Activated CD4-positive, alpha-beta T cell treated with anti-CD3 and anti-CD28 coated beads for 36 hours (primary cell): ENCODE data around the gene MNS1. TPM values are rescaled to one million over a fixed set of nuclear protein-coding genes. Genes with fewer than 3 reads are reported as not detected.
"Not testable (repeated sequence)": the region's sequence is repeated elsewhere in the genome, so short reads cannot be mapped to it uniquely, and the experiment has no call there.

ENCODE experiments used
- ATAC-seq: fragments of 200-7000 bp; cut with Tn5 transposase; one replicate; pipeline ENCODE4 v1.10.0; 2021; ENCODE audit warnings: mild to moderate bottlenecking, moderate library complexity
- CTCF ChIA-PET: fragments of 350-600 bp; sonication (Branson Sonifier 250); formaldehyde crosslinking; loops from one replicate; lab custom pipeline; 2021; ENCODE audit warnings: antibody characterized with exemption; lab: Charles Lee
- POLR2A ChIA-PET: fragments of 350-600 bp; sonication (Branson Sonifier 250); formaldehyde crosslinking; loops from one replicate; lab custom pipeline; 2021; ENCODE audit warnings: antibody characterized with exemption, inconsistent platforms; lab: Charles Lee
- DNase-seq: peaks from one replicate; pipeline ENCODE4 v3.0.0-alpha.2; 2020
- H3K27ac Mint-ChIP-seq: one replicate; pipeline ENCODE4 v1.8.0; 2021; ENCODE audit warnings: mixed read lengths
- H3K27me3 Mint-ChIP-seq: one replicate; pipeline ENCODE4 v1.8.0; 2021; ENCODE audit warnings: mixed read lengths
- H3K36me3 Mint-ChIP-seq: one replicate; pipeline ENCODE4 v1.8.0; 2021; ENCODE audit warnings: low read depth, mixed read lengths
- H3K4me1 Mint-ChIP-seq: one replicate; pipeline ENCODE4 v1.8.0; 2021; ENCODE audit warnings: mixed read lengths
- H3K4me3 Mint-ChIP-seq: one replicate; pipeline ENCODE4 v1.8.0; 2021; ENCODE audit warnings: mild to moderate bottlenecking, moderate library complexity, mixed read lengths
- H3K9me3 Mint-ChIP-seq: one replicate; pipeline ENCODE4 v1.8.0; 2021; ENCODE audit warnings: low read depth, mixed read lengths
- intact Hi-C, 2 experiments: fragments of 100-400 bp; cut with DNase I in 1 of 2; cut with micrococcal nuclease in 1 of 2; formaldehyde crosslinking; loops; one replicate each; pipeline versions ENCODE4 v1.14.2 to v1.15.1; 2022 to 2024; cut with DNase I, micrococcal nuclease
- total RNA-seq, 2 experiments: library from RNA; stranded (reverse); gene quantifications; one replicate each; pipeline ENCODE4 v1.2.3, GENCODE V29; 2021

Gene MNS1
- total RNA-seq, 2 experiments from 2014 or later: 0.41 to 0.74 TPM

DNA sequence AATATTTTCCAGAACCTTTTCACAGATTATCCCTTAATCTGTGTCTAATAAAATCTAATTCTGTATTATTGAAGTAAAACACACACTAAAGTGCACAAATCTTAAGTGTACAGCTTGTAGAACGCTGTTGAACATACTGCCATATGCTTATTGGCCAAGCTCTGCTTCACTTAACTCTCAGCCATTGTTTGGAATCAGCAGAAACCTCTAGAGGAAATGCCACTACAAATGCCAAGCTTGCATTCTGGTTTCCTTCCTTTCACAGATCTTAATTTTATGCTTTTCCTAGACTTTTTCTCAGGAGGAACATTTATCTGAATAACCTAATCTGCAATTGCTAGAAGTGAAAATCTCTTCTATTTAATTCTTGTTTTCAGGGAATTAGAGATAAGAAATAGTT lies 10.1 kb downstream of the MNS1 start:
- Mint-ChIP-seq H3K27ac (no peak overlapping the region), H3K36me3 (no peaks in the 10 kb centered on the region), H3K27me3 (peaks cover 9% of the 10 kb centered on the region), H3K4me3 (no peak overlapping the region), H3K9me3 (no peaks in the 10 kb centered on the region), H3K4me1 (no peaks in the 10 kb centered on the region)
- POLR2A ChIA-PET: no interaction called here
- DNase-seq (no peak), ATAC-seq (no peak)
- CTCF ChIA-PET: no interaction called here
- intact Hi-C loops: no loop called here

DNA sequence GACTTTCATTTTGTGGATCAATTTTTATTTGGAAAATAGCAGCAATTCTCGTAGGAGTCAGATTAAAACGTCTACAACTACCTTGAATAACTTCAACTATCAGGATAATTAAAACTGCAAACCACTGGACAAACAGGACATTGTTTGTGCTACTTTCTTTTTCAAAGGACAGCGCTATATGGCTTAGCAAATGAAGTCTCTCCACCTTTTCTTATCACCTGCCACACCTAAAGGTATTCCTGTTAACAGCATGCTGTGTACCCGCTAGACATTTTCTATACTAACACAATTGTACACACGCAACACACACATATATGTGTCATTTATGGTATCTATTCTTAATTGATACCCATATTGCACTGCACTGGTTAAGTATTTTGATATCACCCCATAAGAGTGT lies 19.2 kb downstream of the MNS1 start:
- Mint-ChIP-seq H3K36me3 (no peaks in the 10 kb centered on the region), H3K9me3 (no peaks in the 10 kb centered on the region), H3K27me3 (peaks cover 4% of the 10 kb centered on the region), H3K4me1 (no peaks in the 10 kb centered on the region), H3K4me3 (no peak overlapping the region), H3K27ac (no peak overlapping the region)
- ChIA-PET POLR2A (interaction anchor here (0.7 kb wide), 1 partner anchor 145 kb away, joined by 3 read pairs; no protein-coding TSS in a partner anchor), CTCF (no interaction called here)
- DNase-seq (no peak), ATAC-seq (no peak)
- intact Hi-C loops: no loop called here

DNA sequence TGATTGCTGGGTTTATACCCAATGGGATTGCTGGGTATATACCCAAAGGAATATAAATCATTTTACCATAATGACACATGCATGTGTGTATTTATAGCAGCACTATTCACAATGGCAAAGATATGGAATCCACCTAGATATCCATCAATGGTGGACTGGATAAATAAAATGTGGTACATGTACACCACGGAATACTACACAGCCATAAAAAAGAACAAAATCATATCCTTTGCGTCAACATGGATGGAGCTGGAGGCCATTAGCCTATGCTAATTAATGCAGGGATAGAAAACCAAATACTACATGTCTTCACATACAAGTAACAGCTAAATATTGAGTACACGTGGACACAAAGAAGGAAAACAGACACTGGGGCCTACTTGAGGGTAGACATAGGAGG lies 22.6 kb downstream of the MNS1 start:
- Mint-ChIP-seq H3K4me3 (no peak overlapping the region), H3K27ac (no peak overlapping the region), H3K4me1 (no peaks in the 10 kb centered on the region), H3K27me3 (peaks cover 2% of the 10 kb centered on the region), H3K36me3 (no peaks in the 10 kb centered on the region), H3K9me3 (no peaks in the 10 kb centered on the region)
- intact Hi-C loops: no loop called here
- ATAC-seq (no peak), DNase-seq (no peak)
- POLR2A ChIA-PET: no interaction called here
- CTCF ChIA-PET: interaction anchor here (1.0 kb wide), 1 partner anchor 8 kb away, joined by 4 read pairs; no protein-coding TSS in a partner anchor

DNA sequence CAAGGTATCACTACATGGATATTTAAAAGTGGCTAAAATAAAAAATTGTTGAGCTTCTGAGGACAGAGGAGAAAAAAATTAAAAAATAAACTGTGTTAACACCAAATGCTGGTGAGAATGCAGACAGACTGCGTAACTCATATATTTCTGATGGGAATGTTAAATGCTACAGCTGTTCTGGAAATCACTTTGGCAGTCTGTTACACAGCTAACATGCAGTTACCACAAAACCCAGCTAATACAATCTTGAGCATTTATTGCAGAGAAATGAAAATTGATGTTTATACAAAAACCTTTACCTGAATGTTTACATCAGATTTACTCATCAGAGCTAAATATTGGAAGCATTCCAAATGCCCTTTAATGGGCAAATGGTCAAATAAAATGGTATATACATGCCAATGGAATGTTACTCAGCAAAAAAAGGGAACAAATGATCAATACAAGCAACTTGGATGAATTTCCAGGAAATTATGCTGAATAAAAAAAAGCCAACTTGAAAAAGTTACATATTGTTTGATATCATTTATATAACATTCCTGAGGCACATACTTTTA lies 24.6 kb downstream of the MNS1 start:
- no peaks in the 10 kb centered on the region for H3K4me1 Mint-ChIP-seq
- H3K4me3 Mint-ChIP-seq: no peak overlapping the region
- CTCF ChIA-PET: interaction anchor here (0.7 kb wide), 1 partner anchor 85 kb away, joined by 4 read pairs; no protein-coding TSS in a partner anchor
- H3K36me3 Mint-ChIP-seq: no peaks in the 10 kb centered on the region
- H3K9me3 Mint-ChIP-seq: no peaks in the 10 kb centered on the region
- ATAC-seq: no peak
- peaks cover 14% of the 10 kb centered on the region for H3K27me3 Mint-ChIP-seq
- POLR2A ChIA-PET: no interaction called here
- no peak overlapping the region for H3K27ac Mint-ChIP-seq
- DNase-seq: no peak
- intact Hi-C loops: no loop called here

DNA sequence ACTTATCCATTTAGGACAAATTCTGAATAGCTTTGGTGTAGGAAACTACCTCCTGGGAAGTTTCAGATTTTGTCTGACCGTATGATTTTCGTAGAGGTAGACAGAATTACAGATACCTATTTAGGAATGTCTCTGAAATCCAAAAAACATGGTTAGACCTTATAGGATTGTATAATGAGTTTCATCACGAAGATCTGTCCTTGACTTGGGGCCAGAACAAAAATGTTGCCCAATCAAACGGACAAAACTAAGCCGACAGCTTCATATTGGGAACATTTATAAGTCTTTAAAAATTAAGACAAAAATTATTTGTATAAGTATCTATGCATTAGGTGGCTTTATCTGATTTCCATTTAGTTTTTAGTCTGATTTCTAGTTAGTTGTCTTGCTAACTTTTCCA lies 32.6 kb downstream of the MNS1 start:
- no peak for DNase-seq
- ATAC-seq: no peak
- no peak overlapping the region for H3K27ac Mint-ChIP-seq
- no peak overlapping the region for H3K4me3 Mint-ChIP-seq
- ChIA-PET POLR2A (no interaction called here), CTCF (interaction anchor here (0.6 to 0.7 kb wide), 2 partner anchors 13 to 670 kb away, joined by 3 to 5 read pairs; no protein-coding TSS in a partner anchor)
- H3K9me3 Mint-ChIP-seq: no peaks in the 10 kb centered on the region
- intact Hi-C loops: no loop called here
- H3K27me3 Mint-ChIP-seq: peaks cover 15% of the 10 kb centered on the region
- no peaks in the 10 kb centered on the region for H3K36me3 Mint-ChIP-seq
- no peaks in the 10 kb centered on the region for H3K4me1 Mint-ChIP-seq

DNA sequence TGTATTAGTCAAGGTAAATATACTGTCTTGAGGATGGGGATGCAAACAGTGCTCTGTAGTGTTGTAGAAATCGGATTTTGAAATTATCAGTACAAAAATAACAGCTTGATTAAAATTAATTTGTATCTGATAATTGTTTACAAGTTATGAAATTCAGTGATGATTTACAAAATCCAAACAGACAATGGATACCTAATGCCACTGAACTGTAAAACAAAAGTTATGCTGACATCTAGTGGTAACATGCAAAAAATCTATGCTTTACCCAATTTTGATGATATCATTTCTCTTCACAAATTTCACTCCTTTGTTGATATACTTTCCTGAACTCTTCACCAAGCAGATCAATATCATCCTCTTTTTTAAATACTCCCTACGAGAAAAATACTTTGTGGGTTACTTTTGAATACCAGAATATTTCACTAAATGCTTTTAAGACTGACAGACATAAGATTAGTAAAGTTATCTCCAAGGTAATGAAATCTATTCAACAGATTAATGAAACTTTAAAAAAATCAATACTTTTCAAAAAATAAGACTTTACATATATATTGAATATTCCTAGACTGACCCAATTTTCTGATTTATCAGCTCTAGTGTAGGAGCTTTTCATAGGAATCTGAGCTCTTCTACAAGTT lies 36.0 kb downstream of the MNS1 start:
- Mint-ChIP-seq H3K27ac (no peak overlapping the region), H3K4me1 (no peaks in the 10 kb centered on the region), H3K4me3 (no peak overlapping the region), H3K27me3 (peaks cover 3% of the 10 kb centered on the region), H3K9me3 (peaks cover 7% of the 10 kb centered on the region), H3K36me3 (peaks cover 3% of the 10 kb centered on the region)
- DNase-seq (no peak), ATAC-seq (no peak)
- intact Hi-C loops: loop anchor here in 1 of 2 experiments (1.0 to 2.0 kb wide), 3 partner anchors 64 to 781 kb away; partner anchors contain the start of gene TEX9
- CTCF ChIA-PET: interaction anchor here (0.6 to 3.2 kb wide), 7 partner anchors 12 to 783 kb away, joined by 3 to 14 read pairs (median 3); no protein-coding TSS in a partner anchor
- POLR2A ChIA-PET: no interaction called here

DNA sequence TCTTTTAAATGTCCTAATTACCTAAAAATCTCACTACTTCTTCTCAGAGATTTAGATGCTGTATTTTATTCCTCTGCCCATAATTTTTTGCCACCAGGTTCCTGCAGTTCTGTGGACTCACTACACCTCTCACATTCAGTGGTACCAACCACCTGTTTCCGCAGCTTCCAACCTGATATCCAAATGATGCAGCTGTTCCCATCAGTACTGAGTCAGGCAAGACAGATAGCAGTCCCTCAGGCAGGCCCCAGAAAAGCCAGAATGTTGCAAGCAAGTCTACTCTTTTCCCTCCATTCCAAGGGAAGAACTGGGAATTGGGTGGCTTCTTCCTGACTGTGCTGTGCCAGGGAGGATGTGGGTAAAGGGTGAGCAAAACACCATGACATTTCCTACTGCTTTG lies 39.0 kb downstream of the MNS1 start:
- intact Hi-C loops: no loop called here
- no peak overlapping the region for H3K27ac Mint-ChIP-seq
- DNase-seq (no peak), ATAC-seq (no peak)
- peaks cover 3% of the 10 kb centered on the region for H3K36me3 Mint-ChIP-seq
- H3K4me1 Mint-ChIP-seq: no peaks in the 10 kb centered on the region
- peaks cover 7% of the 10 kb centered on the region for H3K9me3 Mint-ChIP-seq
- CTCF ChIA-PET: interaction anchor here (1.0 to 1.3 kb wide), 3 partner anchors 8 to 180 kb away, joined by 3 to 4 read pairs (median 3); no protein-coding TSS in a partner anchor
- H3K4me3 Mint-ChIP-seq: no peak overlapping the region
- POLR2A ChIA-PET: no interaction called here
- H3K27me3 Mint-ChIP-seq: peaks cover 3% of the 10 kb centered on the region

DNA sequence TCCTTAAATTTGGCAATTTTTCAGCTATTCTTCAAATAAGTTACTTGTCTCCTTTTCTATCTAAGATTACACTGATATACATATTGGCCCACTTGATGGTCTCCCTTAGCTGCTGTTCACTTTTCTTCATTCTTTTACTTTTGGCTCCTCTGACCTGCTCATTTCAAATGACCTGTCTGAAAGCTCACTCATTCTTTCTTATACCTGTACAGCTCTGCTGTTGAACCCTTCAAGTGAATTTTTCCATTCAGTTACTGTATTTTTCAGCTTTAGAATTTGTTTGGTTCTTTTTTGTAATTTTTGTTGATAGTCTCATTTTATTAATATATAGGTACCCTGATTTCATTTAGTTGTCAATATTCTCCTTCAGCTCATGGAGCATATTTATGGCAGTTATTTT lies 39.7 kb downstream of the MNS1 start:
- no peak overlapping the region for H3K4me3 Mint-ChIP-seq

DNA sequence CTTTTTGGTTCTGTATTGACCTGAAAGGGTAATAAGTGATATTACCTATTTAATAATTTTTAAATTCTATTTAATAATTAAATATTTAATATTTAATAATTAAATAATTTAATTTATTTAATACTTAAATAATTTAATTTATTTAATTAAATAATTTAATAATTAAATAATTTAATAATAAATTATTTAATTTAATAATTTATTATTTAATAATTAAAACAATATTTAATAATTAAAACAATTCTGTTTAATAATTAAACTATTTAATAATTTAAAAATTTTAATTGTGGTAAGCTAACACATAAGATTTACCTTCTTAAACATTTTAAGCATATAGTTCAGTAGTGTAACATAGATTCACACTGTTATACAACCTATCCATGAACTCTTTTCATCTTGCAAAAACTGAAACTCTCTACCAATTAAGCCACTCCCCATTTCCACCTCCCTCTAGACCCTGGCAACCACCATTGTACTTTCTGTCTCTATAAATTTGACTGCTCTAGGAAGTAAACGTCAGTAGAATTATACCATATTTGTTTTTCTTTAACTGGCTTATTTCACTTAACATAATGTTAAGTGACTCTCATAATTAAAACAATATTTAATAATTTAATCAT lies 51.7 kb downstream of the MNS1 start:
- not testable (repeated sequence) for H3K27ac Mint-ChIP-seq, H3K4me1 Mint-ChIP-seq
- CTCF ChIA-PET: interaction anchor here (1.3 kb wide), 1 partner anchor 12 kb away, joined by 3 read pairs; no protein-coding TSS in a partner anchor

More for the DNA sequence above, 39.7 kb downstream of the MNS1 start:
- ATAC-seq (no peak), DNase-seq (no peak)
- peaks cover 7% of the 10 kb centered on the region for H3K9me3 Mint-ChIP-seq
- no peaks in the 10 kb centered on the region for H3K4me1 Mint-ChIP-seq
- ChIA-PET CTCF (interaction anchor here (0.6 to 1.4 kb wide), 6 partner anchors 9 to 179 kb away, joined by 3 to 5 read pairs (median 3); no protein-coding TSS in a partner anchor), POLR2A (no interaction called here)
- intact Hi-C loops: no loop called here
- no peak overlapping the region for H3K27ac Mint-ChIP-seq
- peaks cover 3% of the 10 kb centered on the region for H3K27me3 Mint-ChIP-seq
- H3K36me3 Mint-ChIP-seq: peaks cover 3% of the 10 kb centered on the region

DNA sequence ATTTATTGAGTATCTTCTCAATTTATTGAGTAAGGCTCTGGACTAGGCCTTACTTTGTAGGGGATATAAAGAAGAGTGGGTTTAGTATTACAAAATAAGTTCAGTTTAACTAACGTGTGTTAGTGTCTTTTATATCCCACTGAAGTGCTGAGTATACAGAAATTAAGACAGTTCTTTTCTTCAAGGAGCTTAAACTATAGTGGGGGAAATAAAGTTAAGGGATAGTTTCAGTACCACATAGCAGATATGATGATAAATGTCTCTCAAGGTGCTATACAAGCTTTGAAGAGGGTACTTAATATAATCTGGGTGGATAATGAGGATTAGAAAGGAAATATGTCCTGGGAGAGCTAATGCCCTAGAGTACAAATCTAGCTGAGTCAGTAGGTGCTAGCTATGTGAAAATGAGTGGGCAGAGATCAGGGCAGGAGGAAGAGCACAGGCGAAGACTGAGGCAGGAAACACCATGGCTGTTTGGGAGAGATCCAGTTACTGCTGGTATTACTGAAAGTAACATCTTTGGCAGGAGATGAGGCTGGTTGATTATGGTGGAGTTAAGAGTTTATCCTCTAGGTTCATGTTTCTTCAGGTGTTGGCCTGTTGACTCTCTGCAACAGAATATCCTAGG lies 53.7 kb downstream of the MNS1 start:
- DNase-seq (no peak), ATAC-seq (peak; percentile 49)
- Mint-ChIP-seq H3K36me3 (no peaks in the 10 kb centered on the region), H3K27me3 (no peaks in the 10 kb centered on the region), H3K4me3 (no peak overlapping the region), H3K4me1 (peaks cover 3% of the 10 kb centered on the region), H3K9me3 (no peaks in the 10 kb centered on the region), H3K27ac (no peak overlapping the region)
- ChIA-PET POLR2A (no interaction called here), CTCF (interaction anchor here (0.6 kb wide), 1 partner anchor 10 kb away, joined by 3 read pairs; no protein-coding TSS in a partner anchor)
- intact Hi-C loops: no loop called here

More for the DNA sequence above, 51.7 kb downstream of the MNS1 start:
- DNase-seq, POLR2A ChIA-PET, intact Hi-C loops, ATAC-seq, H3K36me3 Mint-ChIP-seq, H3K9me3 Mint-ChIP-seq, H3K27me3 Mint-ChIP-seq, H3K4me3 Mint-ChIP-seq: not testable (repeated sequence)

DNA sequence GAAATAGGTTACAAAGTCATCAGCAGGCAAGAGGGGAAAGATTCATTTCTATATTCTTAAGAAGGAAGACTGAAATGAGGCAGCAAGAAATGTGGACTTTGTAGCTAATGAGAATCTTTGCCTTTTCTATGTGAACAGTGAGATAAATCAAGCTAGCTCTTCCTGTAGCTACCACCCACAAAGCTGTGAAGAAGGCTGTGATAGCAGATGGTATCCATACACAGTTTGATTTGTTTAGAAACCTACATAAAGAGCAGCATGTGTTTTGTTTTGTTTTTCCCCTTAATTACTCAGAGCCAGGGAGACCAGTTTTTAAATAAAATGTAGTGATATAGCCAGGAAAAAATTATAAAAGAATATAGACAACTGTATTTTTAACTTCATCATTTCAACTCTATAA lies 54.2 kb downstream of the MNS1 start:
- CTCF ChIA-PET: no interaction called here
- POLR2A ChIA-PET: no interaction called here
- no peak for DNase-seq
- Mint-ChIP-seq H3K4me1 (peaks cover 3% of the 10 kb centered on the region), H3K36me3 (no peaks in the 10 kb centered on the region), H3K4me3 (no peak overlapping the region), H3K27ac (no peak overlapping the region), H3K9me3 (no peaks in the 10 kb centered on the region), H3K27me3 (no peaks in the 10 kb centered on the region)
- intact Hi-C loops: no loop called here
- no peak for ATAC-seq
